AG10803 (cell line): Measurements from ENCODE around the gene STXBP2.

Experiments used
- DNase-seq: peaks from one replicate; pipeline ENCODE4 v3.0.0; 2010; ENCODE audit warnings: low read depth
- H3K4me3 ChIP-seq: 2 replicates; pipeline ENCODE4 v1.5.1; 2011; ENCODE audit warnings: mild to moderate bottlenecking, low read length, control low read depth
- CTCF ChIP-seq: conservative IDR thresholded peaks from 2 replicates; pipeline ENCODE4 v1.5.1; 2011; ENCODE audit warnings: mild to moderate bottlenecking, low read length, control low read depth, inconsistent platforms

STXBP2 gene

GRCh38 chr19:7670150-7670783 lies 33.4 kb downstream of the STXBP2 start:
- H3K4me3 ChIP-seq = no peak overlapping the region
- TF ChIP-seq CTCF = no peak
- no peak for DNase-seq

- no peak overlapping the region for H3K4me3 ChIP-seq
- DNase-seq = no peak
- TF ChIP-seq CTCF = no peak
Observed at GRCh38 chr19:7670790-7671189, 33.9 kb downstream of the STXBP2 start.

GRCh38 chr19:7672522-7672921 lies 35.6 kb downstream of the STXBP2 start:
- no peak overlapping the region for H3K4me3 ChIP-seq
- TF ChIP-seq CTCF = no peak

DNA sequence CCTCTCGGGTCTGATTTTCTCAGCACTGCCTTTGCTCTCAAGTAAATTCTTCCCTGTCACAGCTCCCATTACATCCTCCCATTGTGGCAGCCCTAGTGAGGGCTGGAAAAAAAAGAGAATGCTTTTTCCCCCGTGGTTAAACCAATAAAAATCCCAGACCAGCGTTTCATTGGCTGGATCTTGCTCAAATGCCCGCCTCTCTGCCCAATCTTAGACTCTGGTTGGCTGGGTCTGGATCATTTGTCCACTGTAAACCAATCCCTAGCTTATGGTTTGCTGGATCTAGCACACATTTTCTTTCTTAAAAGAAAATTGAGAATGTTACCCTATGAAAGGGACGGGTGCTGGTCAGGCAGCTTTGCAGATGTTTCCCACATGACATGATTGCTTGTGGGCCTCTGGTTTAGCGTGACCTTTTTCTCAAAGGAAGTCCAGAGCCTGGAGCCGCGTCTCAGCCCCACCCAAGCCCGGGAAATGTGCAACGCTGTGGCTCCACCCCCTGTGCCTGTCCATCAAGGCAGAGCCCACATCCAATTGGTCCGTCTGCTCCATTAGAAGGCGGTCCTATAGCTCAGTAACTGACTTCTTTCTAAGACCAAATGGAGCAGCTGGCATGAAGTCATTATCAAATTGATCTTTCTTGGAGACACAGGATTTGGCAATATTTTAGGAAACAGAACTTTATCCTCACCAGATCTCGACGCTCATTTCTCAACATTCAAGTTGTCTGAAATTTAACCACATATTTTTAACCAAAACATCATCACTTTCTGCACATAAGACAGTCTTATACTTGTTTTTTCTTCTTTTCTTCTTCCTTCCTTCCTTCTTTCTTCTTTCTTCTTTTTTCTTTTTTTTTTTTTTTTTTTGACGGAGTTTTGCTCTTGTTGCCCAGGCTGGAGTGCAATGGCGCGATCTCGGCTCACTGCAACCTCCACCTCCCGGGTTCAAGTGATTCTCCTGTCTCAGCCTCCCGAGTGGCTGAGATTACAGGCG lies 37.4 kb downstream of the STXBP2 start:
- H3K4me3 ChIP-seq = no peak overlapping the region
- peak; percentile 63 for DNase-seq
- TF ChIP-seq CTCF = no peak

More at GRCh38 chr19:7672522-7672921, 35.6 kb downstream of the STXBP2 start:
- DNase-seq = no peak

DNA sequence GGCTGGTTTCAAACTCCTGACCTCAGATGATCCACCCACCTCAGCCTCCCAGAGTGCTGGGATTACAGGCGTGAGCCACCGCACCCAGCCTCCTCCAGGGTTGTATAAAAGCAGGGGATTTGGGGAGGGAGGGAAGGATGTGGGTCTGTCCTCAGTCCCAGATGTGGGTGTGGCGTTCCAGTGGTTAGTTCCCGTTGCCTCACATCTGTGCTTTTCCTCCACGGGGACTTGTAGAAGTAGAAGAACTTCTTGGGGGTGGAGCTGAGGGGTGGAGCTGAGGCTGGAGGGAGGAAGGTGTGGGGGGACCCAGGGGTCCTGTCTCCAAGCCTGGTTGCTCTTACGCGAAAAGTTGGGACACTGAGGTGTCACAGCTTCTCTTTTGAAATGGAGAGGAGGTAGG lies 39.5 kb downstream of the STXBP2 start:
- TF ChIP-seq CTCF = no peak
- no peak overlapping the region for H3K4me3 ChIP-seq
- DNase-seq = no peak

GRCh38 chr19:7676854-7677253 lies 39.9 kb downstream of the STXBP2 start, which contains the start of gene MCEMP1:
MCEMP1 (plus strand) TSS chr19:7677090; CDS start chr19:7677121, 31 bp downstream.
- no peak within 1 kb of the TSS for H3K4me3 ChIP-seq
- no peak for TF ChIP-seq CTCF
- no peak for DNase-seq
